AML-193 (cell line): Measurements from ENCODE around the gene FAM76A.
A peak's percentile ranks its signal among the peaks of the same experiment; 100 is the strongest.
"Not testable (repeated sequence)": the region's sequence is repeated elsewhere in the genome, so short reads cannot be mapped to it uniquely, and the experiment has no call there.

Experiments used
- DNase-seq, 2 experiments: peaks; one replicate each; lab custom pipeline; 2025; lab: John Stamatoyannopoulos, UW

FAM76A gene

DNA sequence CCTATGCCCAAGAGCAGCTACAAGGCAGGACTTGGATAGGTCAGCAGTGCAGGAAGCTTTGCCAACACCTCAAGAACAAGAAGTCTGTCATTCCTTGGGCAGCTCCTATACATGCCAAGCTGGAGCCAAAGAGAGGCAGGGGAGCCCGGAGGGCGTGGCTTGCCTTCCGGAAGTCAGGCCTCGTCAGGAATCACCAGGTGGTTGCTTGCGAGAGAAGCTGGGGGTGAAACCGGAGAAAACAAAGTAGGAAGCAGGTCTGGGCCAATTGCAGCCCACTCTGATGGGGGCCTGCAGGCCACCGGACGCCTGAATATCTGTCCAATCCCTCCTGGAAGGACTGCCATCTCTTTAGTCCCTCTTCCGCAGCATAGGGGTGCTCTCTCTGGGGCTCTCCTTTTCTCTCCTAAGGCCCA, 794 bp upstream of the FAM76A start:
- no peak for DNase-seq

DNA sequence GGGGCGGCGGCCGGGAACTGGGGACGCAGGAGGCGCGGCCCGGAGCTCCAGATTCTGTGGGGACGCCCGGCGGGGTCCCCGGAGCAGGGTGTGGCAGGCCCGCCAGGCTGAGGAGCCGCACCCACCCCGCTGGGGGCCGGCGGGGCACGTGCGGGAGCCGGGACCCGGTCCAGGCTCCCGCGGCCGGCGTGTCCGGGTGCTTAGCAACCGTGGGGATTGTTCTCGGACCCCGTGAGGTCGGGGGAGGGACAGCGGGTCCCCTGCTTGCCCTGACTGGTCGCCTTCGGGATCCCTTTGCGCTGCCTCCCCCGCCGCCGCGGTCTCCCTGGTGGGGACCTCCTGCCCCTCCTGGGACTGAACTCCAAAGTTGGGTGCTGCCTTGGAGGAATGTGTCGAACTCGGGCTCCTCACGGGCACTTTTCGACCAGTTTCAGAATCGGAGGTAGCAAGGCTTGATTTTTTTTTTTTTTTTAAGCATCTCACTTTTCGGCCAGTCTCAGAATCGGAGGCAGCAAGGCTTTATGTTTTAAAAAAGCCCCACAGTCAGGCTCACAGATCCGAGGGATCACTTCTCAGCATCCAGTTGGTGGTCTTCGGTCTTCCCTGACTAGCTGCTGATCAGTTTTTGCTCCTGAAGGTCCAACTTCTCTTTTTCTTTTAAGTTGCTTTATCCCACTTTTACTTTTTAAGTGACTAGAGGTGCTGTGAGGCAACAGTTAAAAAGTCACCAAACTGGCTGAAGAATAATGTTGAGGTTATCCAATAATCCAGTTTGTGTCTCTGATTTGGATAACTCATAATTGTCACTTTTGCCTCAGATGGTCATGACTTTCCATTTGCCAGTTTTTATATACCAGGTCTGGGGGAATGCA, 648 bp downstream of the FAM76A start:
- DNase-seq = peak; percentile 7 to 33

DNA sequence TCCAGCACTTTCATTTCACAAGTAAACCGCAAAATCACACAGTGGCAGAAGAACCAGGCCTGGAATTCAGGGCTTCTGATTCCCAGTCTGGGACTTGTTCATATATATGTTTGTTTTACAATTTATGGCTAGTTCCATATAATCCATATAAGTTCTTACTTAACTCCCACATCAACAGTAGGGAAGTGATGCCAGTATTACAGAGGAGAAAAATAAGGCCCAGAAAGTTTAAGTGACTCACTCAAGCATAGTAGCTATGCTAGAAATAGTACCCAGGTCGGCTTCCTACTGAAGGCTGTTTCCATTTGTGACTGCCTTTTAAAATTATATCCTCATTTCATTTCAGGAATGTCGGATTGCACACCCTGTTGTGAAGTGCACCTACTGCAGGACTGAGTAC, 1.4 kb downstream of the FAM76A start:
- peak; percentile 4 to 16 for DNase-seq

DNA sequence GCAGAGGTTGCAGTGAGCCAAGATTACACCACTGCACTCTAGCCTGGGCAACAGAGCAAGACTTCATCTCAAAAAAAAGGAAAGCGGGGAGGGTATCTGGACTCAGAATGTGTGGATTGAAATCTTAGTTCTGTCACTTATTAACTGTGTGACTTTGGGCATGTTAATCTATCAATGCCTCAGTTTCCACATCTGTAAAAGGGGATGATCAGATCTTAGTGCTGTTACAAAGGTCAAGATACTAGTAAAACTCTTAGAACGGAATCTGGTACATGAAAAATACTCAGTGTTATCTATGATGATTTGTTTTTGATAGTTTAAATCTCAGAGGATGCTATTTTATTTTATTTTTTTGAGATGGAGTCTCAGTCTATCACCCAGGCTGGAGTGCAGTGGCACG, 10.5 kb downstream of the FAM76A start:
- DNase-seq = no peak

DNA sequence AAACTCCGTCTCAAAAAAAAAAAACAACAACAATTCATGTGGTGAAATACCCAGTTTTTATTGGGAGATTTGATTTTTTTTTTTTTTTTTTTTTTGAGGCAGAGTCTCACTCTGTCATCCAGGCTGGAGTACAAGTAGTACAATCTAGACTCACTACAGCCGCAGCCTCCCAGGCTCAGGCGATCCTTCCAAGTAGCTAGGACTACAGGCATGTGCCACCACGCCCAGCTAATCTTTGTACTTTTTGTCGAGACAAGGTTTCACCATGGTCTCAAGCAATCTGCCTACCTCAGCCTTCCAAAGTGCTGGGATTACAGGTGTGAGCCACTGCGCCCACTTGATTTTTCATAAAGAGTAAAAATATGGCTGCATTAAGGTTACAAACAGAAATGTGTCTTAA, 15.4 kb downstream of the FAM76A start:
- DNase-seq = no peak

DNA sequence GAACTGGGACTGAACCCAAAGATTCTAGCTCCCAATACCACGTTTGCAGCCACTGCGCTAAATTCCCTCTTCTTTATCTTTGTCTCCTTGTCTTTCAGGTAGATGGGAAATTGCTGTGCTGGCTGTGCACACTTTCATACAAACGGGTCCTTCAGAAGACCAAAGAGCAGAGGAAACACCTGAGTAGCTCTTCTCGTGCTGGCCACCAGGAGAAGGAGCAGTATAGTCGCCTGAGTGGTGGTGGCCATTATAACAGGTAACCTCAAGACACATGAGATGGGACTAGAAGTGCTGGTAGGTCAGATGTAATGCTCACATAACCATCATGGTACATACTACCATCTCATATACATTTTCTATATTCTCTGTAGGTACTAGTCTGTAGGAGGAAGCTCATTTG, 18.8 kb downstream of the FAM76A start:
- no peak for DNase-seq

DNA sequence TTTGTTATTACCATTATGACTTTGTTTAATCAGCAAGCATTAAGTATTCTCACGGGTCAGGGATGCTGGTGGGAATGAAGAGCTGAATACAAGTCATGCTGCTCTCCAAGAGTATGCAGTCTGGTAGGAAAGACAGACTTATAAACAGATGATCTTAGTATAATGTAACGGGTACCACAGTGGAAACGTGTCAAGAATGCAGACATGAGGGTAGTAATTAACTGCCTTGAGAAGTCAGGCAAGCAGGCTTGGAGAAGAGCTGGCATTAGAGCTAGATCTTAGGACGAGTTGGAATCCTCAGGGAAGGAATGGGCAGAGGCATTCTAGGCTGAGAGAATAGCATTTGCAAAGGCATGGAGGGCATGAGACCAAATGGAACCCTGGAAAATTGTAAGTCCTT, 19.7 kb downstream of the FAM76A start:
- DNase-seq = no peak

DNA sequence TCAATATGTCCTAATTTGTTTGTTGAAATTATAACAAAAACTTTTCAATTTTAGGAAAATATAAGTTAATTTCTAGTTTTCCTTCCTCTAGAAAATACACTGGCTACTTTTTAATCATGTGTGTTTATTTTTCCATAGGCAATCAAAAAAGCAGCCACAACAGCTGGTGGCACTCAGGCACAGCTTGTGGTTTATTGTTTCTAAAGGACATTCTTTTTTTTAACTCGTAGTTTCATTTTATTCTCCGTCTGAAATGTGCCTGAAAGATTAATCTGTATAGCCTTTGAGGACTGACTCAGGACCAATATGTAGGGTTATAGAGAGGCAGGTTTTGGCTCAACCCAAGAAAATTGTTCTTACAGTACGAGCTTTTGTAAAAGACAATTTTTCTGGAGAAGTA, 26.6 kb downstream of the FAM76A start:
- DNase-seq = no peak

DNA sequence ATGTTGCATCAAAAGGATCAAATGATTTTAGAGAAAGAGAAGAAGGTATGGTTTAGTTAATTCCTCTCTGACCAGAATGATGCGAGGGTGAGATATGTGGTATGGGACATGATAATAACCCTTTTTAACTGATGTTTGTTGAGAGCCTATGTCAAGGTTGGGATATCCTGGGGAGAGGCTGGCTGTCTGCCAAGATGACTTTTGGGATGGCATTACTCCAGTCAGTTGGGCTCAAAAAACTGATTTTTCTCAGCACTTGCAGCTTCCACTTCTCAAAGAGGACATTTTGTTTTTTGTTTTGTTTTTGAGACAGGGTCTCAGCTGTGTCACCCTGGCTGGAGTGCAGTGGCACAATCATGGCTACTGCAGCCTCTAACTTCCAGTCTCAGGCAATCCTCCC, 29.5 kb downstream of the FAM76A start:
- DNase-seq = no peak

DNA sequence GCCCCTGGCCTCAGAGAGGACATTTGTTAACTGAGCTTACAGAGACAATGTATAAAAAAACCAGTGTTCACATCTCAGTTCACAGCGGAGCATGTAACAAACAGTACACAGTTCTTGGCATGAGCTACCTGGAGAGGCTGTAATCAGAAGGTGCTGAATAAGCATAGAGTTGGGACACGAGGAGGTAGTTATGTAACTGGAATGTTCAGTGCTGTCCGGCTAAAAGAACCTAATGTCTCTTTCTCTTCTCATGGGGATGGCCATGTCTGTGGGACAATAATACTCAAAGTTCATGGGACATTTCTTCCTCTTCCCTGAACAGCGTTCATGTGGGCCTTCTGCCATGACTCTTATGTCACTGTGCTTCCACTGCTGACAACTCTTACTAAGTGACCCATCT, 30.1 kb downstream of the FAM76A start:
- DNase-seq = no peak

DNA sequence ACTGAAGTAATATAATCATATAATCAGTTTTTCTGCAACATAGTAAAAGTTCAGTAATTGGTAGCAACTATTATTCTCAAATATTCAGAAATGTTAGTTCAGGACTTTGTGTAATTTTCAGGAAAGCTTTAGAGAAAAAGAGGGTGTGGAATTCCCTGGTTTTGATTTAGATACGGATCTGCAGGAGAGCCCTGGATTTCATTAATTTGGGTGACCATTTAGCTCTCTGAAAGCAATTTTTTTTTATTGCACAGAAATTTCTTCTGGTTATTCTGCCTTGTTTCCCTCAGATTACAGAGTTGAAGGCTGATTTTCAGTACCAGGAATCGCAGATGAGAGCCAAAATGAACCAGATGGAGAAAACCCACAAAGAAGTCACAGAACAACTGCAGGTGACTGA, 33.5 kb downstream of the FAM76A start:
- no peak for DNase-seq

DNA sequence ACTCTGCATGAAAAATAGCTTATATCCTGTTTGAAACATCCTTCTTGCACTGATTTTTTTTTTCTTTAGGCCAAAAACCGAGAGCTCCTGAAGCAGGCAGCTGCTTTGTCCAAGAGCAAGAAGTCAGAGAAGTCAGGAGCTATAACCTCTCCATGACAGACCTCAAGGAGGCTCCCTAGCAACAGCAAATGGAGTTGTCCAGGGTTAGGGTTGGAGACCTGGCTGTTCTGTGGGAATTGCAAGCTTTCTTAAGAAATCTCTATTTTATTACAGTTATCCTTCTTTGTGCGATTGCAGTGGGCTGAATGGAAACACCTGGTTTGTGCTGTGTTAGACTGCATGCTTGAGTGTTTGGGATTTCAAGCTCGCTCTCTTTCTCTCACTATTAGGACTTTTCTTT, 34.7 kb downstream of the FAM76A start:
- no peak for DNase-seq

DNA sequence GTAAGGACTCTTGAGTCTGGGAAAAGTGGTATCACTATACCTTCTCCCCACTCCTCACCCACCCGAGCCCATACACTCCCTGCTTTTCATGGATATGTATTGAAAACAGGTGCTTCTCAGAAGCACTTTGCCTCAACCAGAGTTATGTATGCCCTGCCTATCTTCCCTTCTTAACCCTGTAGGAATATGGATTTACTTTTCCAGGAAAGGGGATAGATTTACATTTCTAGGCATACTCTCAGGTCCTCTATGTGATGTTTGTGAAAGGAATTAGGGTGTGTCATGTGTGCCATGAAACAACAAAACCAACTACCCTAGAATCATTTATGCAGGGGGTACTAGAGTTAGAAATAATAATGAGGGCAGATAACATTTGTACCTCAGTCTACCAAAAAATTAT, 36.3 kb downstream of the FAM76A start:
- no peak for DNase-seq

DNA sequence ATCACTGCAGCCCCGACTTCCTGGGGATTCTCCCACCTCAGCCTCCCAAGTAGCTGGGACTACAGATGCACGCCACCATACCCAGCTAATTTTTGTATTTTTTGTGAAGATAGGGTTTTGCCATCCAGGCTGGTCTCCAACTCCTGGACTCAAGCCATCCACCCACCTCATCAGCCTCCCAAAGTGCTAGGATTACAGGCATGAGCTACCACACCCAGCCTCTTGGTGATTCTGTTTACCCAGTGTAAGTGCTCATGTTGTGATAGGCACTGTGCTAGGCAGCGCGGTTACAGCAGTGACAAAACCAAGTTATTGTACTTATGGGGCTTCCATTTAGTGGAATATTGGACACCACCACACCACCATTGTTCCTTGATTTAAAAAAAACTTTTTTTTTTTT, 37.6 kb downstream of the FAM76A start:
- no peak for DNase-seq

DNA sequence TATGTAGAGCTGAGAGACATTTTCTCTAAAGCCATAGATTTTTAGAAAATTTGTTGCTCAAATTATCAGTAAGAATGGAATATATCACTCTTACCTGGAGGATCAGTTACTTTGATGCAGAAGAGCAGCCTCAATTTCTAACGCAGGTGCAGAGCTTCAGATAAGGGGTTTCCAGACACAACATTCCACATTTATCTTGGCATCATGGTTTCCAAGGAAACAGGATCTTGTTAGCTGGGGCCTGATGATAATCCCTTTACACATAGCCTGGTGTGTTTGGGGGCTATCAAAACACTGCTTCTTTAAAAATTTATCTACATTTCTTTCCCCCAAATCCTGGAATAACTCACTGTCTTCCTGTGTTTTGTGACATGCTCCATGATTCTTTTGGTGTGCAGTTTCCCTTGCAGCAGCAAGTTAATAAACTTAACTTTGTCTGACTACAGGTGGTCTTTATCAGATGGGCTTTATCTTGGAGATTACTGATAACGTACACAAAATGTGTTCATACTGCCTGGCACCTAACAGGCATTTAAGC, 44.6 kb downstream of the FAM76A start:
- DNase-seq = no peak

DNA sequence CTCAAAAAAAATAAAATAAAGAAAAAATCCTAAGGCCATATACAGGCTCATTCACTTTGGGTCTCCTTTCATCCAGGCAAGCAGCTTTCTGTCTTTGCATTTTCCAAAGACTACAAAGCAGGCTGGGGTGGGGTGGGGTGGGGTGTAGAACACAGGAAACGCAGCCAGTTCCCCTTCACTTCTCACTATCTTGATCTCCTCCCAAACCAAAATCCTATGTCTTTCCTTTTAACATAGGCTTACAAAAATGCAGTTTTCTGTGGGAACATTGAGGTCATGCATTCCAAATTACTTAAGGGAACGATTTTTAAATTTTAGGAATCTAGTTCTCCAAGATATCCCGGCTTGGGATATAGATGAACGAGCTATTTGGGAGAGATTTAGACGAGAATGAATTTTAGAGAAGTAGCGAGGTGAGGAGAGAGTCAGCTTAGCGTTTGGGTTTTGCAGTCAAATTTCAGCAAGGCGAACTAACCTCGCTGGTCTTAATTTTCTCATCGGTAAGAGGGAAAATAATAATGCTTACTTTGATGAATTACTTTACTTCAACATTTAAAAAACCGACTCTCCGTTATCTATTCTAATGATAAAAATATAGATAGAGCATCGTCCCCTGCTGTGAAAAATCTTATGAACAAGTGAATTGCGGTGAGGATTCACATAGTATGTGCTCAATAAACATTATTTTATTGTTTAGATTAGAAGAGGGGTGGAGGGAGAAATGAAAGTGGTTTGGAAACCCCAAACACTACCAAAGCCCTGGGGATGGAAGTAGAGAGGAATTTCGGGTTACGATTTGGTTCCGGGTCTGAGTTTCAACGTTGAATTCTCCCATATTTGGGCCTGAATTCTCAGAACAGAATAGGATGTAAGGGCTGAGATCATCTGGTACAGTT, 46.5 kb downstream of the FAM76A start:
- DNase-seq = peak in 1 of 2 experiments; percentile 22

DNA sequence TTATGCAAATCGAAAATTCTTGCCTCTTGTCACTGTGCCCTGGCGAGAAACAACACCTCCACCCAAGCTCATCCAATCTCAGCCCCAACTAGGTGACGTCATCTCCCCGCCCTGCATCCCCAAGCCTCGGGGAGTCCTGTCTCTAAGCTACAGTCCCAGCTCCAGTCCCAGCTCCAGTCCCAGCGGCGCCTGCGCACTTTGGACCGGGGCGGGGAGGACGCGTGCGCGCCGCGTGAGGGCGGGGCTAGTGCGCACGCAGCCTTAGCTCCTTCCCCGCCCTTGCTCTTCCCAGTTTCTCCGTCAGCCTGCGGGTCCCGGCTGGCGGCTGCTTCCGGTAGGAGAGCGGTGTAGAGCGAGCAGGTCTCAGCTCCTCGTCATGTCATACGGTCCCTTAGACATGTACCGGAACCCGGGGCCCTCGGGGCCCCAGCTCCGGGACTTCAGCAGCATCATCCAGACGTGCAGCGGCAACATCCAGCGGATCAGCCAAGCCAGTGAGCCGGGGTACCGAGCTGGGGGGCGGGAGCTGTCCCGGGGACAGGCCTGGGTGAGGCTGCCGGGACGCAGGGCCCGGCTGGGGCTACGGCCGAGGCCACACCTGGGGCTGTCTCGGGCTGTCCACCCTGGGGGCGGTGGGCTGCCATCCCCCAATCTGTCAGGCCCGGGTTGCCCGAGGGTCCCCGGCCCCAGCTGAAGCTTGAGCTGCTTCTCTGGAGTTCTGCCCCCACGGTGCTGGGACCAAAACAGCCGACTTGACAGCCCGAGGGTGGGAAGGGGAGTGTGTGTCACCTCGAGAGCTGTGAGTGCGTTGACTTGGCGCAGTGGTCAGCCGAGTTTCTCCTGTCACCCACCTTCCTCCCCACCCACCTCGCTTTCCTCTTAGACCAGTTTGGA, 47.4 kb downstream of the FAM76A start, which contains the start of gene STX12:
Gene STX12 (plus strand): TSS at position 288 of the 894 bp plus-strand sequence. CDS start 89 bp downstream, at position 377.
- peak; percentile 91 to 92 for DNase-seq

DNA sequence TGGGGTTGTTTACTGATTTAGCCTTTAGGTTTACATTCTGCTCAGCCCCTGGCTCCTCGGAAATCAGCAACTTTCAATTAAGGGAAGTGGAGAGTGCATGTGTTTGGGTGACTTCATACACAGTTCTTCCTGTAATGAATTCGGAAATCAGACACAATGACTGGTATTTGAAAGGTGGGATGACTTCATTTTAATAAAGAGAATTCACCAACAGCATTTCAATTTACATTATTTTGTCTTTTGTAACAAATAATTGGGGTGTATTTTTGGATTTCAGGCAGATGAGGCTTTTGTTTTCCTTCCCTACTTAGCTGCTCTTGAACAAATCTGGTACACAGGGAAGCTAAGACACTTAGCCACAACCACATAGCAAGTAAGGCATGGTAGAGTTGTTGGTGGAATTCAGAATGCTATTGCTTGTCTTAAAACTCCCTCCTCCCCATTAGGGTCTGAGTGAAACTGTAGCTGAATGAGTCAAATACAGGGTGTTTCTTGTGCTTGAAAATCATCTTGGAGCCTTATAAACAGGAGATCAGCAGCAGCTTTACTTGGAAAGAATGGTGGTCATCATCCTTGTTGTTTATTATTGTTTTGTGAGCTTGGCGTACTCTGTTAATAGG, 48.2 kb downstream of the FAM76A start:
- DNase-seq = peak; percentile 59 to 65

DNA sequence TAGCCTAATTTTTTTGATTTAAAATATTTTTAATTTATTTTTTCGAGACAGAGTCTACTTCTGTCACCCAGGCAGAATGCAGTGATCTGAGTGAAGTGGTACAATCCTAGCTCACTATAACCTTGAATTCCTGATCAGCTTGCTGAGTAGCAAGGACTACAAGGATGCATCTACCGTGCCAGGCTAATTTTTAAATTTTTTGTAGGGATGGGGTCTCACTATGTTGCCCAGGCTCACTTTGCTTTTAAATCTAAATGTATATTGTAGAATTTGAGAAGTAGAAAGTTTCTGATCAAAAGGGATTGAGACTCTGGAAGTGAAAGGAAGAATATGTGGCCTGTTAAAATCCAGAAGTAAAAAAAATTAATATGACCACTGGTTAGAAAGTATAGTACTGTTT, 48.9 kb downstream of the FAM76A start:
- no peak for DNase-seq

DNA sequence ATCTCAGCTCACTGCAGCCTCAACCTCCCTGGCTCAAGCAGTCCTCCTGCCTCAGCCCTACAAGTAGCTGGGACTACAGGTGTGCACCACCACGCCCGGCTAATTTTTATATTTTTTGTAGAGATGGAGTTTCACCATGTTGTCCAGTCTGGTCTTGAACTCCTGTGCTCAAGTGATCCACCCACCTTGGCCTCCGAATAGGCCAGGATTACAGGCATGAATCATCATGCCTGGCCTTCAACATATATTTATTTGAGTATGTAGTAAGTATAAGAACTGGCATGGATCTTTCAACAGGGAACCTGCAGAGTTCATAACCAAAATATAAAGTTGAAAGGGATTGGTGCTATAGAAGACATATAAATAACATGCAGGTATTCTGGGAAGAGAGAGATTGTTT, 49.6 kb downstream of the FAM76A start:
- not testable (repeated sequence) for DNase-seq

DNA sequence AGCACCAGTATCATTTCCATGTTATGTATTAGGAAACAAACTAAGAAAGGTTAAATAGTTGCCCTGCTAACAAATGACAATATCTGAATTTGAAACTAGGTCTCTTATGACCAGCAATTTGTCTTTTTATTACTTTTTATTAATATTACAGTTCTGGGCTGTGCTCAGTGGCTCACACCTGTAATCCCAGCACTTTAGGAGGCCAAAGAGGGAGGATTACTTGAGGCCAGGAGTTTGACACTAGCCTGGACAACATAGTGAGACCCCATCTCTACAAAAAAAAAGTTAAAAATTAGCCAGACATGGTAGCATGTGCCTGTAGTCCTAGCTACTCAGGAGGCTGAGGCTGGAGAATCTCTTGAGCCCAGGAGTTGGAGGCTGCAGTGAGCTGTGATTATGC, 50.5 kb downstream of the FAM76A start:
- not testable (repeated sequence) for DNase-seq
